Muscle layer of duodenum (tissue), 2 donors: ENCODE measurements around the gene WNT5A.

Experiments used
- H3K27ac ChIP-seq: one replicate; pipeline ENCODE4 v1.7.0; 2013; ENCODE audit warnings: mild to moderate bottlenecking, low read length
- H3K27me3 ChIP-seq: one replicate; pipeline ENCODE4 v1.7.0; 2013; ENCODE audit warnings: low read depth, mild to moderate bottlenecking, control low read depth, low read length
- H3K36me3 ChIP-seq, 2 donors: one replicate each; pipeline ENCODE4 v1.7.0; 2013; ENCODE audit warnings: low read length in 2 of 2, control low read depth in 1 of 2, mild to moderate bottlenecking in 1 of 2; ENCODE audit not compliant: insufficient read depth in 2 of 2, control insufficient read depth in 1 of 2
- H3K4me1 ChIP-seq, 2 donors: one replicate each; pipeline ENCODE4 v1.7.0; 2013; ENCODE audit warnings: low read length in 2 of 2, mild to moderate bottlenecking in 2 of 2, control low read depth in 1 of 2, moderate library complexity in 1 of 2; ENCODE audit not compliant: insufficient read depth in 2 of 2, control insufficient read depth in 1 of 2
- H3K4me3 ChIP-seq, 2 donors: one replicate each; pipeline ENCODE4 v1.7.0; 2013; ENCODE audit warnings: low read length in 2 of 2, low read depth in 1 of 2, mild to moderate bottlenecking in 1 of 2
- H3K9me3 ChIP-seq, 2 donors: one replicate each; pipeline ENCODE4 v1.7.0; 2013; ENCODE audit warnings: low read length in 2 of 2, control low read depth in 1 of 2, mild to moderate bottlenecking in 1 of 2; ENCODE audit not compliant: control insufficient read depth in 1 of 2
- donor health status: healthy.

Gene WNT5A

DNA sequence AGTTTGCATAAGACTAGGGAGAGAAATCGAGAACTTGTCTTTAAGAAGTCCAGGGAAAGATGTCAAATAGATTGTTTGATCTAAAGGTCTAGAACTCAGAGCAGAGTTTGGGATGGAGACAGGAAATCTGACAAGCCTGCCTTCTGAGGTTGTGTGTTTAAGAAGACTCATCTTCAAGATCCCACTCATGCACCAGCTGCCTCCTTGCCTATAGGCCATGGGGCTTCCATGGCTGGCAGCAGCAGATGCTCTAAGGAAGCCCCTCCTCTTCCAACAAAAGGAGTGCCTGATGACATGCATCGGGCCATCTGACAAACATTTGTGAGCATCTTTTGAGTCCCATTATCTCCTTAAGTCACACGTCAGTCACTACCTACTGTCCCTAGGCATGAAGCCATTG, 47.4 kb downstream of the WNT5A start:
- no peaks in the 10 kb centered on the region for H3K36me3 ChIP-seq
- H3K27ac ChIP-seq = no peak overlapping the region
- no peaks in the 10 kb centered on the region for H3K9me3 ChIP-seq
- no peak overlapping the region for H3K4me3 ChIP-seq
- H3K4me1 ChIP-seq = no peaks in the 10 kb centered on the region
- H3K27me3 ChIP-seq = no peaks in the 10 kb centered on the region

DNA sequence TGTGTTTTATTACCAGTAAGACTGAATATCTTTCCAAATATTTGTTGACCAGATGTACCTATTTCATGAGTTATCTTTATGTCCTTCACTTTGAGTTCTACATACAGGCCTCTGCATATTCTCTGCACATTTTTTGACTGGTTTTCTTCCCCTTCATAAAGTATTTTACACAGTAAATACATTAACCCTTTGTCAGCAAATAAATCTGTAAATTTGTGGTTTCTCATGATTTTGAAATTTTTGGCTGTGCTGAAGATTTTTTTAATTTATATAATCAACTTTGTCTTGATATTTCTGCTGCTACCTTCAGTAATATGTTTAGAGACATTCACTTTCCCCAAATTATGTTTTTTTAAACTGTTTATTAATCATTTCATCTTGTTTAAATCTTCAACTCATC, 50.5 kb downstream of the WNT5A start:
- Histone ChIP-seq H3K27ac (no peak overlapping the region), H3K9me3 (no peaks in the 10 kb centered on the region), H3K4me1 (no peaks in the 10 kb centered on the region), H3K4me3 (no peak overlapping the region), H3K36me3 (no peaks in the 10 kb centered on the region), H3K27me3 (no peaks in the 10 kb centered on the region)

DNA sequence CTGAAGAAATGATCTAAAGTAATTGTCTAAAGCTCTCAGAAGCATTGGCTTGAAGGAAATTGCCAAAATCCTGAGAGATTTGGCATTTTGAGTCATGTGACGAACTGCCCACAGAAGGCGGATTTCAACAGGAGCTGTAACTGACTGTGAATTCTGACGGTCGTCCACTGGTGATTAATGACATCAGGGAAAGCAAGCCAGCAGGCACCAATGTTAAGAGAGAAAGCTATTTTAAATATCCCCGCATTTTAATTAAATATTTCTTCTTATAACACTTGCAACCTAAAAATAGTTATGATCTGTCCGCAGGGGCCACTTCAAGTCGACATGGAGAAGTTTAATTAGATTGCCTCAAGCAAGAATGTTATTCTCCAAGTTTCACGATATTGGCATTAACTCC, 51.6 kb downstream of the WNT5A start:
- no peak overlapping the region for H3K4me3 ChIP-seq
- H3K27me3 ChIP-seq = no peaks in the 10 kb centered on the region
- H3K36me3 ChIP-seq = no peaks in the 10 kb centered on the region
- no peaks in the 10 kb centered on the region for H3K9me3 ChIP-seq
- no peaks in the 10 kb centered on the region for H3K4me1 ChIP-seq
- no peak overlapping the region for H3K27ac ChIP-seq

DNA sequence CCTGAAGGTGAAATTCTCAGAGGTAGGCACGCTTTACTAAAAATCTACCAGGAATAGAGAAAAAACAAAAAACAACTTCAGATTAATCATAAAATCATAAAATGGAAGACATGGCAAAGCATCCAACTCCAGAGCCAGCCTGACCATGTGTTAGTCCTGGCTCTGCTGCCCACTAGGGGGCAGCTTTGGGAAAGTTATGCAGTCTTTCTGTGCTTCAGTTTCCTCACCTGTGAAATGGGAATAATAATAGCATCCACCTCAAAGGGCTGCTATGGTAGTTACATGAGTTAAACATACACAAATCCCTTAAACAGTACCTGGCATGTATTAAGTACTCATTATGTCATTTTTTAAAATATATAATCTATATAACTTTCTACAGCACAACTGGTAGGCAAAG, 52.3 kb downstream of the WNT5A start:
- Histone ChIP-seq H3K4me1 (no peaks in the 10 kb centered on the region), H3K36me3 (no peaks in the 10 kb centered on the region), H3K27me3 (no peaks in the 10 kb centered on the region), H3K9me3 (no peaks in the 10 kb centered on the region), H3K4me3 (no peak overlapping the region), H3K27ac (no peak overlapping the region)

- no peak overlapping the region for H3K4me3 ChIP-seq
- no peaks in the 10 kb centered on the region for H3K9me3 ChIP-seq
- H3K4me1 ChIP-seq = no peaks in the 10 kb centered on the region
- no peak overlapping the region for H3K27ac ChIP-seq
- no peaks in the 10 kb centered on the region for H3K36me3 ChIP-seq
- no peaks in the 10 kb centered on the region for H3K27me3 ChIP-seq
These were observed 56.1 kb downstream of the WNT5A start for GRCh38 chr3:55431041-55431440.

GRCh38 chr3:55427739-55428138, 59.4 kb downstream of the WNT5A start:
- H3K9me3 ChIP-seq = no peaks in the 10 kb centered on the region
- no peak overlapping the region for H3K27ac ChIP-seq
- no peak overlapping the region for H3K4me3 ChIP-seq
- H3K4me1 ChIP-seq = no peaks in the 10 kb centered on the region
- no peaks in the 10 kb centered on the region for H3K27me3 ChIP-seq
- no peaks in the 10 kb centered on the region for H3K36me3 ChIP-seq

GRCh38 chr3:55426486-55426885, 60.6 kb downstream of the WNT5A start:
- H3K27ac ChIP-seq = no peak overlapping the region
- no peaks in the 10 kb centered on the region for H3K4me1 ChIP-seq
- H3K36me3 ChIP-seq = no peaks in the 10 kb centered on the region
- no peaks in the 10 kb centered on the region for H3K27me3 ChIP-seq
- no peak overlapping the region for H3K4me3 ChIP-seq
- H3K9me3 ChIP-seq = no peaks in the 10 kb centered on the region

- Histone ChIP-seq H3K27me3 (no peaks in the 10 kb centered on the region), H3K36me3 (no peaks in the 10 kb centered on the region), H3K4me3 (no peak overlapping the region), H3K4me1 (no peaks in the 10 kb centered on the region), H3K27ac (no peak overlapping the region), H3K9me3 (no peaks in the 10 kb centered on the region)
These were observed 63.3 kb downstream of the WNT5A start for GRCh38 chr3:55423782-55424181.

- H3K27me3 ChIP-seq = no peaks in the 10 kb centered on the region
- H3K36me3 ChIP-seq = no peaks in the 10 kb centered on the region
- no peak overlapping the region for H3K4me3 ChIP-seq
- no peak overlapping the region for H3K27ac ChIP-seq
- H3K4me1 ChIP-seq = no peaks in the 10 kb centered on the region
- H3K9me3 ChIP-seq = no peaks in the 10 kb centered on the region
These were observed 69.9 kb downstream of the WNT5A start for GRCh38 chr3:55417211-55417610.

- Histone ChIP-seq H3K27ac (no peak overlapping the region), H3K36me3 (no peaks in the 10 kb centered on the region), H3K9me3 (no peaks in the 10 kb centered on the region), H3K27me3 (no peaks in the 10 kb centered on the region), H3K4me3 (no peak overlapping the region), H3K4me1 (no peaks in the 10 kb centered on the region)
These were observed 70.7 kb downstream of the WNT5A start for GRCh38 chr3:55416331-55416821.
